ENCODE measurements around the gene MOGAT3. TPM values are rescaled to one million over a fixed set of nuclear protein-coding genes. Genes with fewer than 3 reads are reported as not detected.

Gene MOGAT3
- polyA plus RNA-seq, 3 donors = 0.83 to 1.7 (median 0.90) TPM

DNA sequence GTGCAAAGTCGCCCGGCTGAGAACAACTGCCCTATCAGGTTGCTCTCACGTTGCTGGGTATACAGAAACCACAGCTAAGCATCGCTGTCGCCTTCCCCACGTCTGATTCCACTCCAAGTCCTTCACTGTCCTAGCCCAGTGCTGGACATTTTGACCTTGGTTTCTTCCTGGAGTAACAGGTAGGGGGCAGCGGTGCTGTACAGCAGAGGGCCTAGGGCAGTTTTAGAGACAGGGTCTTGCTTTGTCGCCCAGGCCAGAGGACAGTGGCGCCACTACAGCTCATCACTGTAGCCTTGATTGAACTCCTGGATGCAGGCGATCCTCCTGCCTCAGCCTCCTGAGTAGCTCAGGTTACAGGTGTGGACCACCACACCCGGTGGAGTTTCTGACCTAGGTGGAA, 34.2 kb upstream of the MOGAT3 start:
- DNase-seq = no peak

DNA sequence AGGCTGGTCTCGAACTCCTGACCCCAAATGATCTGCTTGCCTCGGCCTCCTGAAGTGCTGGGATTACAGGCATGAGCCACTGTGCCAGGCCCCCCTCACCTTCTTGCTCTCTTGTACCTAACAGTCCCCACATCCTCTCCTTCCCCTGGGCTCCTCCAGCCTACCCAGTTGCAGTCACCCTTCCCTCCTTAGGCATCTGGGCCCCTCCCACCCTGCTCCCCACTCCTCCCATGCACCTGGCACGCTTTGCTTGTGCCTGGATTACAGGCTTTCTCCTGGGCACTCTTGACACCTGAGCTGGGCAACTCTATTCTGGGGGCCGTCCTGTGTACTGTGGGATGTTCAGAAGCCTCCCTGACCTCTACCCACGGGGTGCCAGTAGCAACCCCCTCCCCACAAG, 33.8 kb upstream of the MOGAT3 start:
- no peak for DNase-seq

DNA sequence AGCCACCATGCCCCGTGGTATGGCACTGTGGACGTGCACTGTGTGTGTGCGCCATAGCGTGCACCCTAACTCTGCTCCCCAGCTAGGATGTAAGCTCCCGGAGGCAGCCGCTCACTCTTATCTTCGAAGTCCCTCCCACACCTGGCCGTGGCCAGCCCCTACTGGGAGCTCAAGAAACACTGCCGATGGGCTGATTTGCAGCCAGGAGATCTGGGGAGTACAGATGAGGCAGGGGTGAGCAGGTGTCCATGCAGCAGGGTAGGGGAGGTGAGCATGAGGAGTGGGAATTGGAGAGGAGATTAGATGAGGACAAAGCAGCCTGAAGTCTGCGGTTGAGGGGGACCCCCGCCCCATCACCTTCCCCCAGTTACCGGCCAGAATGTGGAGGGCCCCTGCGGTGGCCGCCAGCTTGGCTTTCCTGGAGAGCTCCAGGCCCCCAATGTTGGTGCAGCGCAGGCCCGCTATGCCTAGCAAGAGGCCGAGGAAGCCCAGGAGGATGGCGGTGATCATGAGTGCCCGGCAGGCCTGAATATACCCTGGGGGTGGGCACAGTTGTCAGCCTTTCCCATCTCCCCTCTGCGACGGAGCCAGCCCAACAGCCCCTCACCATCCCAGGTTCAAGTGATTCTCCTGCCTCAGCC, 33.2 kb upstream of the MOGAT3 start:
- DNase-seq = no peak

DNA sequence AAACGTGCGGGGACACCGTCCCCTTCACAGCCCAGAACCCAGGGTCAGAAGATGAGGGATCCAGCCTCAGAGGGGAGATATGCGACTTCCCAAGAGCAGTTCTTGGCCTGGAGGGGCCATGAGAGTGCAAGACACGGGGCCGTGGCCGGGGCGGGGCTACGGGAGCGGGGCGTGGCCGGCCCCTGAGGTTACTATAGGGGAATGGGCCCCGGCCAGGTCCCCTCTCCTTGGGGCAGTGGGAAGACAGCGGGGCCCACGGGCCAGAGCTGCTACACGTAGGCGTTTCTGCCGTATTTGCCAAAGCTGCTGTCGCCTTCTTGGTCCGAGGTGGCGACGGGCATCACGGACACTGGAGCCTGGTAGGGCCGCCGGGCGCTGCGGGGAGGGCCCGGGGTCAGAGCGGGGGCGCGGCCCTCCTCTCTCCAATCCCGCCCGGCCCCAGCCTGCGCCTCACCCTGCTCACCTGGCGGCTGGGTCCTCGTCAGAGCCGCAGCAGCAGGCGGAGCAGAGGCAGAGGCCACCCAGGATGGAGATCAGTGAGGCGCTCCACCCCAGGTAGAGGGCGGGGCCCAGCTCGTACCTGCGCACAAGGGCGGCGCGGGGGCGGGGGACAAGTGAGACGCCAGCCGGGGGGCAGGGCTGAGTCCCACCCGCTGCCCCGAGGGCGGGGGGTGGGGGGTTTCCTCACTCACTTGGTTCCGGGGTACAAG, 31.5 kb upstream of the MOGAT3 start:
- no peak for DNase-seq

DNA sequence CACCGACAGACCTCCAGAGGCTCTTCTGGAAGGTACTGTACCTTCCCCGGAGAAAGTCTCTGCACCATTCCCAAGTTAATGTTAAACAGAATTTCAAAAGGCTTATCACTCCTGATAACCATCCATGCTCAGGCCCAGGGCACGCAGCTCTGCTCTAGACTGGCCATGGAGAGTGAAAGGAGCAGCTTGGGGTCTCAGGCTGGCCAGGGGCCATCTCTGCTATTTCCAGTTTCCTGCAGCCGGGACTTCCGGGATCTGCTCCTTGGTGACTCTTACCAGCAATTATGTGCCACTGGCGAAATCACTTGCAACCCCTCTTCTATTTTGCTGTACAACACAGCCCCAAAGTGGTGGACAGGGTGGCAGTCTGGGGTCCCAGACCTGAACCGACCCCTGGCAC, 30.8 kb upstream of the MOGAT3 start:
- DNase-seq = no peak

DNA sequence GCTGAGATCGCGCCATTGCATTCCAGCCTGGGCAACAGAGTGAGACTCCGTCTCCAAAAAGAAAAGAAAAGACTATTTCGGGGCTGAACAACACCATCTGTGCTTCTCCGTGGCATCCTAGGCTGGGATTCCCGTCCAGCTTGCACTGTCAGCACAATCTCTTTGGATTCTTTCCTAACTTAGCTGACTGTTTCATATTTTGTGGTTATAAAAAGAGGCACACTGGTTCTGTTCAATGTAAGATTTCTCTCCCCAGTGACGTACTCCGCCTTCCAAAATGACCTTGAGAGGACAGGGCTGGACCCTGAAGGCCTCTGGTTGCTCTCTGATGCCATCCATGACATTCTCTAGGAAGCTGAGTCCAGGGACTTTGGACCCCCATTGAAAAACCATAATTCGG, 25.9 kb upstream of the MOGAT3 start:
- DNase-seq = no peak

DNA sequence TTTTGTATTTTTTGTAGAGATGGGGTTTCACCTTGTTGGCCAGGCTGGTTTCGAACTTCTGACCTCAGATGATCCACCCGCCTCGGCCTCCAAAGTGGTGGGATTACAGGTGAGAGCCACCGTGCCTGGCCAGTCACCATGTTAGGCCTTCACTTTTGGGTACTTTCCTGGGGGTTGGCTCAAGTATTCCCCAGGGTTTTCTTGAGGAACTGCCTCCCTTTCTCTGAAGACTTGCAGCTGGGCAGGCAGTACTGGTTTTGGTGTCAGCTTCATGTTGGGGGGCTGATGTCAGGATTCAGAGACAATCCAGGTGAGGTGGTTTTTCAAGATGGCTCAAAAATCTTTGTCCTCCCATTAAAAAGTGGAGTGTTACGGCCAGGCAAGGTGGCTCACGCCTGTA, 24.8 kb upstream of the MOGAT3 start:
- DNase-seq = no peak

DNA sequence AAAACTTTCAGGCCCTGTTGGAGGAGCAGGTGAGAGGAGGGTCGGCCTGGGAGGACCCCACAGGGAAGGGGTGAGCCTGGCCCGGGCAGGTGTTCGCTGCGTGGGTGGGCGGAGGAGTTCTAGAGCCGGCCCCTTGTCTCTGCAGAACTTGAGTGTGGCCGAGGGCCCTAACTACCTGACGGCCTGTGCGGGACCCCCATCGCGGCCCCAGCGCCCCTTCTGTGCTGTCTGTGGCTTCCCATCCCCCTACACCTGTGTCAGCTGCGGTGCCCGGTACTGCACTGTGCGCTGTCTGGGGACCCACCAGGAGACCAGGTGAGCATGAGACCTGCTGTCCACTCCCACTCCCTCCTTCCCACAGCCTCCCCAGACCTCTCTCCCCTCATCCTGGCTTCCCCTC, 22.7 kb upstream of the MOGAT3 start:
- DNase-seq = no peak

DNA sequence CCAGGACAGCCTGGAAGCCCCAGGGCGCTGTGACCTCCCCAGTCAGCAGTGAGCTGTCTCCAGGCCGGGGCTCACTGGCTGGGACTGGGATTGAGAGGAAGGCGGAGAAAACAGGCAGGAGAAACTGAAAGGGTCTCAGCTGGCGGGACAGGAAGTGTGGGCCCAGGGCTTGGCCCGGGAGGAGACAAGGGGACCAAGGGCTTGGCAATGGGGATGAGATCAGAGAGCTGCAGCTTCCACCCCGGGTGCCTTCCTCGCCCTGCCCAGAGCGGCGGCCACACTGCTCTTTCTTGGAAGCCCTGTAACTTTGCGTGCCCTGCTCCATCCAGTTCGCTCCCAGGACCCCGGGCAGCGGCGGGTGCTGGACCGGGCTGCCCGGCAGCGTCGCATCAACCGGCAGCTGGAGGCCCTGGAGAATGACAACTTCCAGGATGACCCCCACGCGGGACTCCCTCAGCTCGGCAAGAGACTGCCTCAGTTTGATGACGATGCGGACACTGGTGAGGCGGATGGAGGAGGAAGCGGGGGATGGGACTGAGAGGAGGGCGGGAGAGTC, 21.5 kb upstream of the MOGAT3 start:
- no peak for DNase-seq

DNA sequence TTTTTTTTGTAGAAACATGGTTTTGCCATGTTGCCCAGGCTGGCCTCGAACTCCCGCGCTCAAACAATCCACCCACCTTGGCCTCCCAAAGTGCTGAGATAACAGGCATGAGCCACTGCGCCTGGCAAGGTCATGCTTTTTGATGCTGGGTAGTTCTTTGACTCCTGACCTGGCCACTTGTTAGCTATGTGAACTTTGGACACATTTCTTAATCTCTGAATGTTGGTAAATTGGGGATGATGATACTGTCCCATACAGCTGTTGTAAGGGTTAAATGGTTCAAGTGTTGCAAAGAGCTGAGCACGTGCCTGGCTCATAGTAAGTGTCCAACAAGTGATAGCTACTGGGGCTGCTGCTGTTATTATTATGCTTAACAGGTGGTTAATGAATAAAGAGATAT, 19.5 kb upstream of the MOGAT3 start:
- DNase-seq = no peak

DNA sequence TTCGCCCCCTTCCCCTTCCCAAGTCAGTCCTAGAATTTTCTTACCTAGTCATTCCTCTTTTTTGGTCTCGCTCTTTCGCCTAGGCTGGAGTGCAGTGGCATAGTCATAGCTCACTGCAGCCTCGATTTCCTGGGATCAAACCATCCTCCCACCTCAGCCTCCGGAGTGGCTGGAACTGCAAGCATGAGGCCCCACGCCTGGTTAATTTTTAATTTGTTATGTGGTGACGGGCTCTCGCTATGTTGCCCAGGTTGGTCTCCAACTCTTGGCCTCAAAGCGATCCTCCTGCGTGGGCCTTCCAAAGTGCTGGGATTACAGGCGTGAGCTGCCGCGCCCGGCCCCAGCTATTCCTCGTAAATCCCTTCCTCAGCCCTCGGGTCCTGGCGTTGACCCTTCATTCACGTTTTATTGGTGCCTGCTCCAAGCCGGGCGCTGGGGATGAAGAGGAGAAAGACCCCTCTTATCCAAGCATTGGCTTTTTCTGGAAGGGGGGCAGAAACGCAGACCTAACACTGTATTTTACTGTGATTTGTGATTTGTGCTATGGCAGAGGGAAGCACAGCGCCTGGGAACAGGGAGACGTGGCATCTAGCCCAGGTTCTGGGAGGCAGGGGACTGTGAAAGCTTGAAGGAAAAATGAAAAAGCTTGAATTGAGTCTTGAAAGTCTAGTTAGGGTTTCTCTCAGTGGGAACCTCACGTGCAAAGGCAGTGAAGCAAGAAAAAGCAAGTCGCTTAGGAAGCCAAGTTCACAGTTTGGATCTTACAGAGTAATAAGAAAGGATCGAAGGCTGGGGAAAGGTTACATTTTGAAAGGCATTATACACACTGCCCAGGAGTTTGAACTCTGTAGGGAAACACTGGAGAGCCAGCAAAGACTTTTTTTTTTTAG, 17.6 kb upstream of the MOGAT3 start:
- DNase-seq = no peak

DNA sequence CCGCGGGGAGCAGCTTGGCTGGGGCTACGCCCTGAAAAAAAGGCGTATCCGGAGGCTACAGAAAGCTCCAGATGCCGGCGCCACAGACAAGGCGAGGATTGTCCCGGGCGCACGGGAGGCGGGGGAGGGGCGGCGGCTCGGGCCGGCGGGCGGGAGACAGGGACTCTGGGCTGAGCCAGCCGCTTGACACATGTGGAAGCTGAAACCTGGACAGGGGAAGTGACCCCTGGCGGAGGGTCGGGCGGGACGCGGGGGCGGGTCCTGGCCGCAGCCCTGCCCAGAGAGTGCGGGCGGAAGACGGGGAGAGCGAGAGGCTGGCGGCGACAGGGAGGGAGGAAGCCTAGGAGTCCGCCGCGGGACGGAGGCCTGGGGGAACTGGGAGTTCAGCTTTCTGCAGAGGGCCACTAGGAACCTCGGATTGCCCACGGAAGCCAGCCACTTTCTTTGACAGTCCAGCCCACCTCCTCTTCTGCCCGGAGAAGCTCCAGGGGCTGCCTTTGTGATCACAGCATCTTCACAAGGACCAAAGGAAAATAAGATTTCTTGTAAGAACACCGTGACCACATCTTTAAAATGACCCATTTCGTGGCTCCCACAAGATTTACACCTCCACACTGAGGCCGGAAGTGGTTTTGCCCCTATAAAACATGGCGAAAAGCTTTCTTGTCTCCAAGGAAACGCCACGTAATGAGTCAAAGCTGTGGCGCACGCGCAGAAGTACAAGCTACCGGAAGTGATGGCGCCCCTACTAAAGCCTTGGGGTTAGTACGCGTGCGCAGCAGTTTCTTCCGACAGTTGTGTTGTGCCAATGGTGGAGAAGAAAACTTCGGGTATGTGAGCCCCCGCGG, 16.8 kb upstream of the MOGAT3 start, which contains the start of the genes PLOD3 and ZNHIT1:
PLOD3 (minus strand) TSS at position 194 of the 848 bp plus-strand sequence. CDS start 307 bp downstream, outside the sequence.
ZNHIT1 (plus strand) TSS at position 778 of the 848 bp plus-strand sequence; CDS start at position 809, 31 bp downstream.
- peak; percentile 99 for DNase-seq

DNA sequence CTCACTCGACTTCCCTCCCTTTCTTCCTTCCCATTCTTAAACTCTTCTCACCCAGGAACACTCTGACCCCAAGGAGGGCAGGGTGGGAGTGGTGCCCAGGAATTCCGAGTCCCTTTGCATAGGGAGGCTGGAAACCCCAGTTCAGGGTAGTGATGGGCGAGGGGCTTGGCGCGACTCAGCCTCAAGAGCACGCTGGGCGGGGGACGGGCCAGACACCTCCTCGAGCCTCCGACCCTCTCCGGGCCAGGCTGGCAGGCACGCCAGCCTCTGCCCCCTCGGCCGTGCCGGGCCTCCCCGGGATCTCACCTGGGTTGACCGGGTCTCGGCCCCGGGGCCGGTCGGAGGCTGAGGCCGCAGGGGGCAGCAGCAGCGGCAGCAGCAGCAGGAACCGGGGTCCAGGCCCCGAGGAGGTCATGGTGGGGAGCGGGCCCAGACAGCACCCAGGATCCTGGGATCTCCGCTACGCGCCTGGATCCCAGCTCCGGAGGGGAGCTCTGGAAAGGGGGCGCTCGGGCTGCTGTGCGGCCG, 16.1 kb upstream of the MOGAT3 start:
- DNase-seq = no peak

DNA sequence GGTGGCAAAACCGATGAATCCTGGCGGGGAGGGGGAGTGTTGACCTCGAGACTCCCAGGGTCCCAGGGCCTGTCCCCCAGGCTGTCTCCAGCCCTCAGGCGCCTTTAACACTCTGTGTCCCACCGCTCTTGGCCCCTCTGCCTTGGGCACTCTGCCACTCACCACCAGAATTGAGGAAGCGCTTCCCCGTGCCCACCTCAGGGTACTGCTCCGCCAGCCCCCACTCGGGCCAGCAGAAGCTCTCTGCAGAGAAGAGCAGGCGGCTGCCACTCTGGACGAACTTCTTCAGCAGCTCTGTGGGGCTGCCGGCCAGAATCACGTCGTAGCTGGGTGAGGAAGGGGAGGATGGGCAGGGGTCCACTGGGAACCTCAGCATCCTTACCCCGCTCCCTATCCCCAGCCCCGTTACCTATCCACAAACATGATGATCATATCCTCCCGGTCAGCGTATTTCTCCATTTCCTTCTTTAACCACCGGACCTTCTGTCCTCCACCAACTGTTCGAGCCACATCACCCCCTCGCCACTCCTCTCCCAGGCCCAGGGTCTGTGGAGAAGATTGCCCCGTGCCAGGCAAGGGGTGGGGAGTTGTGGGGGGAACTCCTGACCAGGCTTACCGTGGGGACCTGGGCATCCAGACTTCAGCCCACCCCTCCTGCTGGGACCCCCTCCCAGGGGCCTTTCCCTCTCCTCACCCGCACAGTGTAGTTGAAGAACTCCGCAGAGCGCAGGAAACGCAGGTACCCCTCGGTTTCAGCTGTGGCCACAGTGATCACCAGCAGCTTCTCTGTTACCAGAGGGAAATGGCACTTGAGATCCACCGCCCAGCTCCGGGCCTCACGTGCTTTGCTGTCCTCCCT, 15.4 kb upstream of the MOGAT3 start:
- no peak for DNase-seq

DNA sequence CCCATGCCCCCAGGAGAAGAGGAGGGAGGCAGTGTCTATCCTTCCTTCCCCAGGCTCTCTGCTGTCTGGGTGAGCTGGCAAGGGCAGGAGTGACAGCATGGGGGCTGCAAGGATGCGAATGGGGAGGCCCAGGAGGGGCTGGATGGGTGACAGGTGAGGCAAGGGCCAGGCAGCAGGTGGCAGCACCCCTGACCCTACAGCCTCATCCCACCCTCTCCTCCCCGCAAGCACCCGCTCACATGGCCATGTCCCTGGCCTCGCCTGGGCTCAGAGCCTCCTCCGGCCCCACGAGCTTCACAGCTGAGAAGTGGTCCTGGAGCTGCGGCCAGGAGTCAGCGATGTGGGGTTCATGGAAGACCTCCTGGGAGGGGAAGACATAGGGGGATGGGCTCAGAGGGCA, 11.2 kb upstream of the MOGAT3 start:
- no peak for DNase-seq

DNA sequence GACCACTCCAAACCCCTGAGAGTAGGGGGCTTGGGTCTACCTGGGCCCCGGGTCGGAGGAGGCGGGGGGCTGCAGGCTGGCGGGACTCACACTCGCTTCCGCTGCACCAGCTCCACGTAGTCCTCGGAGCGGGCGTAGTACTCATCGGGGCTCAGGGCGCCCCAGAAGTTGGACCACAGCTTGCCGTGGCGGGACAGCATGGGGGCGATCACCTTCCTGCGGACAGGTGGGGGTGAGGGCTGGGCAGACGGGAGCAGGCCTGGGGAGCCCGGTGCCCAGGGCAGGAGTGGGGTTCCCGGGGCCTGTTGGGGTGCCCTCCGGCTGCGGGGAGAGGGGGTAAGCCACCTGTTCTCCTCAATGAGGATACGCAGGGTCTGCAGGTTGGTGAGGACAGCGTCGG, 10.7 kb upstream of the MOGAT3 start:
- DNase-seq = no peak

DNA sequence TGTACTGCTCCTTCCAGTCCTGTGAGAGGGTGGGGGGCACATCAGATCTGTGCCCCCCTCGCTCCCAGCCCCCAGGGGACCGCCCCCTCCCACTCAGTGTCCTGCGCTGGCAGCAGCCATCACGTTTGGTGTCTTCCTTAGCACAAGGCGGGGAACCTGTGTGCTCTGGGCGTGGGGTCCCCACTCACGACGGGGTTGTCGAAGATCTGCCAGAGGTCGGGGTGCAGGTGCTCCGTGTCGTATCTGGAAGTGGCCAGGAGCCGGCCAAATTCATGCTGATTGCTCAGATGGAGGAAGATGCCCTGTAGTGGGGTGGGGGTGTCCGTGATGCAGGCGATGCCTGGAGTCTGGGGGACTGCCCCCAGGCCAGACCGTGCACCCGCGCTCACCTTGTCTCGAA, 9.3 kb upstream of the MOGAT3 start:
- no peak for DNase-seq

DNA sequence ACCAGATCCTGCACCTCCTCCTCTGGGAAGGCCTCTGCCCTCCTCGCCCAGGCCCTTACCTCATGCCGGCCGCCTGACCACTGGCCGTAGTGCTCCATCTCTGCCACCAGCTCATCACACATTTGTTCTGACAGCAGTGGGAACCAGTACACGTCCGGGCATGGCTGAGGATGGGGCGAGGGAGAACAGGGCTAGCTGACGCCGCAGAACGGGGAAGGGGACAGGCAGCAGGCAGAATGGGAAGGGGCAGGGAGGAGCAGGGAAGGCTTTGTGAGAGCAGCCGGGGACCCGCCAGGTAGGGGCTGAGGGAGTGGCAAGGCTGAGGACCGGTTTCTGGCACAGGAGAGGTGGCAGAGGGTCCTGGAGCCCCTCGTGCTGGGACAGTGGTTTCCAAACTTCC, 8.0 kb upstream of the MOGAT3 start:
- DNase-seq = no peak

DNA sequence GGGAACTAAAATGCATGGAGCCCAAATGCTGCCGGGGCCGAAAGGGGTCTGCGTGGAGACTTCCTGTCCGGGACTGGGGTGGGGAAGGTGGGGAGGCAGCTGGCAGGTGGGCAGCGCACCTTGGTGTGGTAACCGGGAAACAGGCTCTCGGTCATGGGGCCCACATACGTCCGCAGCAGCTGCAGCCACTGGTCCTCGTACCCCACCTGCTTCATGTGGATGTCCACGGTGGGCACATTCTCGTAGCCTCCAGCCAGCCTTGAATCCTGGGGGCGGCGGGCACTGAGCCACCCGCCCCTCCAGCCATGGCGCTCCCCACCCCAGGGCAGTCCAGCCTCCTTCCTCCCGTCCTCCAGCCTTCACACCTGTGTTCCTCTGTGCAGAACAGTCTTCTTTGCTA, 6.6 kb upstream of the MOGAT3 start:
- DNase-seq = no peak

DNA sequence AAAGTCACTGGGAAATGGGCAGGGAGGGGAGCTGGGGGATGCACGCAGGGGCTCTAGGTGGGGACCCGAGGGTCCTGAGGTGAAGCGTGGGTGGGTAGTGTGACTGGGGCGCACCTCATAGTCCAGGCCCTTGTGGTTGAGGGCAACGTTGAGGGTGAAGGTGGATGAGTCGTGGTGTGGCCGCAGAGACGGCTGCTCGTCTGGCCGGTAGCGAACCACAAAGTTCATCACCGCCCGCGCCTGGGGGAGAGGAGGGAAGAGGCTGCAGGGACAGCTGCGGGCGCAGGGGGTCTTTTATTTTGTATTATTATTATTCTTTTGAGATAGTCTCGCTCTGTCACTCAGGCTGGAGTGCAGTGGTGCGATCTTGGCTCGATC, 5.8 kb upstream of the MOGAT3 start:
- DNase-seq = no peak
